ENCODE measurements around the gene SNX33. TPM values are rescaled to one million over a fixed set of nuclear protein-coding genes. Genes with fewer than 3 reads are reported as not detected.

The SNX33 gene
- total and polyA plus RNA-seq, 2 donors (not counting 1 experiment from before 2014, with no cell fraction given): 0.22 to 0.59 TPM

DNA sequence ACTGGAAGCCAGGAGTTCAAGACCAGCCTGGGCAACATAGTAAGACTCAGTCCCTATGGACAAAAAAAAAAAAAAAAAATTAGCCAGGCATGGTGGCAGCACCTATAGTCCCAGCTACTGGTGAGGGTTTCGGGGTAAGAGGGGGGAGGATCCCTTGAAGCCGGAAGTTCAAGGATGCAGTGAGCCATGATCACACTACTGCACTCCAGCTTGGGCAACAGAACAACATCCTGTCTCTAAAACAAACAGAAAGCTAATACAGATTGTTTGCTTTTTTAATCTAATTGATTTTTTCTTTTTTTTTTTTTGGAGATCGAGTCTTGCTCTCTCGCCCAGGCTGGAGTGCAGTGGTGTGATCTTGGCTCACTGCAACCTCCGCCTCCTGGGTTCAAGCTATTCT is 6.1 kb upstream of the SNX33 start:
- no peak for TF ChIP-seq EZH2 (IDR thresholded peaks at IDR 0.05; ENCODE audit: borderline replicate concordance, insufficient read depth, low read depth, low read length, poor library complexity, severe bottlenecking)
- no peak overlapping the region for H3K9ac ChIP-seq (ENCODE audit: low read length)
- ATAC-seq (ENCODE audit: low read depth) (no peak), DNase-seq (no peak)
- no peak overlapping the region for H3K27ac ChIP-seq (ENCODE audit: low read length in 2 of 2)
- peaks cover 30% of the 10 kb centered on the region for H3K79me2 ChIP-seq (ENCODE audit: control insufficient read depth, insufficient read depth, low read length)
- no peaks in the 10 kb centered on the region for H3K9me3 ChIP-seq (ENCODE audit: control extremely low read depth in 1 of 3, control insufficient read depth in 2 of 3, insufficient read depth in 1 of 3, low read length in 2 of 3)
- ChIA-PET POLR2A (interaction anchor here (0.6 to 4.5 kb wide), 4 partner anchors 16 to 306 kb away, joined by 3 to 38 read pairs (median 14); partner anchors contain the start of genes COMMD4 and SNUPN), CTCF (interaction anchor here (0.7 to 3.8 kb wide), 4 partner anchors 102 to 289 kb away, joined by 3 to 29 read pairs (median 4); partner anchors contain the start of gene MAN2C1)
- peaks cover 2% of the 10 kb centered on the region for H3K27me3 Mint-ChIP-seq
- no peak overlapping the region for H3K27ac Mint-ChIP-seq
- H3K4me1 Mint-ChIP-seq: peaks cover 40% of the 10 kb centered on the region
- peaks cover 0 to 10% of the 10 kb centered on the region in 2 experiments for H3K36me3 ChIP-seq (replicated peaks in 1 of 2; ENCODE audit: control extremely low read depth in 1 of 2, control insufficient read depth in 1 of 2, extremely low read depth in 1 of 2, insufficient read depth in 2 of 2, low read length in 1 of 2)
- no peak overlapping the region for H2AFZ ChIP-seq (ENCODE audit: insufficient read depth, low read depth, low read length, poor library complexity, severe bottlenecking)
- H3K4me2 ChIP-seq (replicated peaks; ENCODE audit: low read depth, low read length, poor library complexity, severe bottlenecking): no peak overlapping the region
- peaks cover 25% of the 10 kb centered on the region for H4K20me1 ChIP-seq (ENCODE audit: control insufficient read depth, insufficient read depth, low read length, poor library complexity, severe bottlenecking)
- H3K27me3 ChIP-seq (replicated peaks in 1 of 4; ENCODE audit: control extremely low read depth in 1 of 4, control insufficient read depth in 3 of 4, insufficient read depth in 4 of 4, low read length in 3 of 4): peaks cover 0 to 6% (median 4%) of the 10 kb centered on the region in 4 experiments
- 100% methylated on average over 2 of the region's 5 CpGs for WGBS (ENCODE audit: insufficient coverage)
- intact Hi-C loops (cut with micrococcal nuclease): loop anchor here (1.0 to 10.0 kb wide), 4 partner anchors 117 to 1099 kb away; partner anchors contain the start of genes ARID3B and PPCDC
- no peak overlapping the region for H3K4me3 ChIP-seq (ENCODE audit: control extremely low read depth in 1 of 5, extremely low read depth in 1 of 5, insufficient read depth in 1 of 5, low read depth in 2 of 5, low read length in 4 of 5)
- no peak overlapping the region for H3K4me3 Mint-ChIP-seq
- peaks cover 32 to 36% of the 10 kb centered on the region in 2 donors for H3K4me1 ChIP-seq (ENCODE audit: control insufficient read depth in 2 of 2, insufficient read depth in 2 of 2, low read length in 2 of 2)
- H3K9me3 Mint-ChIP-seq (ENCODE audit: insufficient read depth): no peaks in the 10 kb centered on the region

- no peak overlapping the region for H3K4me3 Mint-ChIP-seq
- H3K4me1 Mint-ChIP-seq: peaks cover 25% of the 10 kb centered on the region
- Histone ChIP-seq H3K79me2 (ENCODE audit: control insufficient read depth, insufficient read depth, low read length) (peaks cover 3% of the 10 kb centered on the region), H3K9me3 (ENCODE audit: control extremely low read depth in 1 of 3, control insufficient read depth in 2 of 3, insufficient read depth in 1 of 3, low read length in 2 of 3) (peaks cover 0 to 4% (median 0%) of the 10 kb centered on the region in 3 donors), H2AFZ (ENCODE audit: insufficient read depth, low read depth, low read length, poor library complexity, severe bottlenecking) (no peak overlapping the region), H3K27ac (ENCODE audit: low read length in 2 of 2) (no peak overlapping the region), H3K4me1 (ENCODE audit: control insufficient read depth in 2 of 2, insufficient read depth in 2 of 2, low read length in 2 of 2) (peaks cover 25 to 26% of the 10 kb centered on the region in 2 donors), H4K20me1 (ENCODE audit: control insufficient read depth, insufficient read depth, low read length, poor library complexity, severe bottlenecking) (no peaks in the 10 kb centered on the region), H3K36me3 (replicated peaks in 1 of 2; ENCODE audit: control extremely low read depth in 1 of 2, control insufficient read depth in 1 of 2, extremely low read depth in 1 of 2, insufficient read depth in 2 of 2, low read length in 1 of 2) (no peaks in the 10 kb centered on the region), H3K4me3 (ENCODE audit: control extremely low read depth in 1 of 5, extremely low read depth in 1 of 5, insufficient read depth in 1 of 5, low read depth in 2 of 5, low read length in 4 of 5) (no peak overlapping the region), H3K27me3 (replicated peaks in 1 of 4; ENCODE audit: control extremely low read depth in 1 of 4, control insufficient read depth in 3 of 4, insufficient read depth in 4 of 4, low read length in 3 of 4) (peaks cover 0 to 28% (median 13%) of the 10 kb centered on the region in 4 experiments), H3K9ac (ENCODE audit: low read length) (no peak overlapping the region), H3K4me2 (replicated peaks; ENCODE audit: low read depth, low read length, poor library complexity, severe bottlenecking) (no peak overlapping the region)
- CTCF ChIA-PET: no interaction called here
- ATAC-seq (ENCODE audit: low read depth) (no peak), DNase-seq (no peak)
- TF ChIP-seq CTCF (IDR thresholded peaks at IDR 0.05) (no peak), EZH2 (IDR thresholded peaks at IDR 0.05; ENCODE audit: borderline replicate concordance, insufficient read depth, low read depth, low read length, poor library complexity, severe bottlenecking) (no peak)
- H3K9me3 Mint-ChIP-seq (ENCODE audit: insufficient read depth): no peaks in the 10 kb centered on the region
- POLR2A ChIA-PET: no interaction called here
- H3K27ac Mint-ChIP-seq: no peak overlapping the region
- H3K27me3 Mint-ChIP-seq: peaks cover 10% of the 10 kb centered on the region
- intact Hi-C loops (cut with micrococcal nuclease): loop anchor here (5.0 to 10.0 kb wide), 2 partner anchors 620 to 1102 kb away; partner anchors contain the start of genes ARID3B and PPCDC
- WGBS (ENCODE audit: insufficient coverage): 92% methylated on average over 2 of the region's 2 CpGs
Observed at GRCh38 chr15:75644376-75644775, 3.3 kb upstream of the SNX33 start.
